HepG2 (cell line): Measurements from ENCODE around the gene BCL11B. TPM values are rescaled to one million over a fixed set of nuclear protein-coding genes. Genes with fewer than 3 reads are reported as not detected.

Experiments
- ATAC-seq: fragments of 200-7000 bp; cut with Tn5 transposase; 3 replicates; pipeline ENCODE4 v1.9.1; 2020; ENCODE audit warnings: mild to moderate bottlenecking, moderate library complexity
- BruUV-seq: library from RNA; stranded (reverse); fragments of 400-500 nt; replicated peaks from 2 replicates; lab custom pipeline; 2021; lab: Mats Ljungman, UMichigan
- CTCF ChIA-PET: fragments of 300-600 bp; formaldehyde crosslinking; extraction: SDS; loops from one replicate; lab custom pipeline; 2021; ENCODE audit warnings: low total read pairs, inconsistent platforms, low intra/inter-chr PET ratio; lab: Yijun Ruan, JAX
- POLR2A ChIA-PET: fragments of 350-600 bp; sonication (Branson Sonifier 250); formaldehyde crosslinking; loops from one replicate; lab custom pipeline; 2020; ENCODE audit warnings: antibody characterized with exemption, inconsistent platforms; lab: Yijun Ruan, JAX
- DNase-seq: peaks from one replicate; pipeline ENCODE4 v3.0.0-alpha.2; 2015; ENCODE audit warnings: low spot score
- FAIRE-seq: peaks from 3 replicates; lab custom pipeline; 2011; peaks lifted over from hg19 to GRCh38; lab: Jason Lieb, UNC
- H2AFZ ChIP-seq: one replicate; pipeline ENCODE4 v1.6.1; 2011; ENCODE audit warnings: low read length, inconsistent platforms
- H3K27ac ChIP-seq: fragments of 300-600 bp; 3 replicates; pipeline ENCODE4 v1.8.0; 2011; ENCODE audit warnings: mixed run types, mild to moderate bottlenecking, mixed read lengths, low read length, inconsistent platforms; ENCODE audit not compliant: insufficient read depth; ENCODE audit errors: extremely low read length
- H3K27me3 ChIP-seq, 2 experiments: fragments of 200-600 bp in 1 of 2; 2 replicates in 1 of 2; 3 replicates in 1 of 2; pipeline versions ENCODE4 v1.6.0 to v1.8.0; 2011; ENCODE audit warnings: low read length in 2 of 2, mild to moderate bottlenecking in 2 of 2, moderate library complexity in 2 of 2, inconsistent platforms in 1 of 2; ENCODE audit not compliant: insufficient read depth in 2 of 2, control insufficient read depth in 1 of 2
- H3K36me3 ChIP-seq, 2 experiments: fragments of 200-600 bp in 1 of 2; replicated peaks in 1 of 2; 2 replicates in 1 of 2; 3 replicates in 1 of 2; pipeline versions ENCODE4 v1.5.1 to v1.8.0; 2011; ENCODE audit warnings: low read length in 2 of 2, inconsistent platforms in 1 of 2; ENCODE audit not compliant: insufficient read depth in 2 of 2, control insufficient read depth in 1 of 2
- H3K4me1 ChIP-seq: 2 replicates; pipeline ENCODE4 v1.5.1; 2012; ENCODE audit warnings: low read length, inconsistent platforms; ENCODE audit not compliant: insufficient read depth
- H3K4me2 ChIP-seq: 2 replicates; pipeline ENCODE4 v1.6.0; 2011; ENCODE audit warnings: low read depth, low read length, inconsistent platforms
- H3K4me3 ChIP-seq, 3 experiments: fragments of 200-600 bp in 1 of 3; sonication (generic), shearing (Covaris generic) in 1 of 3; replicated peaks in 1 of 3; 2 replicates each; pipeline ENCODE4 v1.5.1; 2011 to 2016; ENCODE audit warnings: low read length in 3 of 3, inconsistent platforms in 2 of 3, low read depth in 2 of 3, mild to moderate bottlenecking in 2 of 3, control low read depth in 1 of 3, mixed read lengths in 1 of 3; ENCODE audit not compliant: insufficient read depth in 1 of 3
- H3K79me2 ChIP-seq: one replicate; pipeline ENCODE4 v1.6.1; 2011; ENCODE audit warnings: low read length, inconsistent platforms; ENCODE audit not compliant: insufficient read depth
- H3K9ac ChIP-seq: 2 replicates; pipeline ENCODE4 v1.6.0; 2011; ENCODE audit warnings: mild to moderate bottlenecking, low read depth, low read length, inconsistent platforms; ENCODE audit not compliant: insufficient read depth
- H3K9me3 ChIP-seq: 2 replicates; pipeline ENCODE4 v1.5.1; 2012; ENCODE audit warnings: mild to moderate bottlenecking, low read length
- H4K20me1 ChIP-seq: 2 replicates; pipeline ENCODE4 v1.6.0; 2011; ENCODE audit warnings: inconsistent platforms, mild to moderate bottlenecking, low read length, moderate library complexity; ENCODE audit not compliant: insufficient read depth
- HNRNPH1 ChIP-seq: fragments of 200-400 bp; formaldehyde crosslinking; optimal IDR thresholded peaks from 2 replicates; pipeline ENCODE3; 2017; ENCODE audit warnings: mild to moderate bottlenecking, low read depth, low read length
- MED8 ChIP-seq: sonication (generic); formaldehyde crosslinking; IDR thresholded peaks from 2 replicates; pipeline ENCODE4 v1.8.1; 2023; ENCODE audit warnings: mild to moderate bottlenecking, missing genetic modification reagents; ENCODE audit not compliant: insufficient replicate concordance
- PLSCR1 ChIP-seq: sonication (generic); formaldehyde crosslinking; IDR thresholded peaks from 2 replicates; pipeline ENCODE4 v1.5.0; 2020; ENCODE audit warnings: missing genetic modification reagents, mild to moderate bottlenecking, borderline replicate concordance
- REXO4 ChIP-seq: sonication (generic); formaldehyde crosslinking; IDR thresholded peaks from 2 replicates; pipeline ENCODE4 v1.8.0; 2022; ENCODE audit warnings: missing genetic modification reagents, mild to moderate bottlenecking, borderline replicate concordance
- SIN3A ChIP-seq: IDR thresholded peaks from 2 replicates; pipeline ENCODE4 v1.6.1; 2011; ENCODE audit warnings: low read depth, mild to moderate bottlenecking, control low read depth, low read length, borderline replicate concordance
- SP140L ChIP-seq: sonication (generic); formaldehyde crosslinking; IDR thresholded peaks from 2 replicates; pipeline ENCODE4 v1.4.0; 2020; ENCODE audit warnings: missing genetic modification reagents, borderline replicate concordance
- ZBTB26 ChIP-seq: IDR thresholded peaks from 2 replicates; pipeline ENCODE4 v1.6.1; 2016; ENCODE audit warnings: missing compliant biosample characterization, missing genetic modification reagents, borderline replicate concordance
- ZKSCAN1 ChIP-seq: fragments of 150-350 bp; IDR thresholded peaks from 2 replicates; pipeline ENCODE4 v1.6.1; 2014; ENCODE audit warnings: low read length
- ZNF407 ChIP-seq: sonication (generic); formaldehyde crosslinking; IDR thresholded peaks from one replicate; pipeline ENCODE4 v1.5.1; 2020; ENCODE audit warnings: mild to moderate bottlenecking, missing genetic modification reagents; ENCODE audit errors: not compliant biosample characterization
- ZNF569 ChIP-seq: sonication (generic); formaldehyde crosslinking; IDR thresholded peaks from 2 replicates; pipeline ENCODE4 v1.5.0; 2020; ENCODE audit warnings: mild to moderate bottlenecking, missing genetic modification reagents, moderate library complexity, borderline replicate concordance
- WGBS: methylation state at CpG from one replicate; pipeline ENCODE4 v1.1.6; 2017; ENCODE audit warnings: low lambda C conversion rate; 5-methylcytosine and 5-hydroxymethylcytosine counted together
- in situ Hi-C: cut with HindIII; loops from 2 replicates; pipeline ENCODE4 v1.10.0; 2017; ENCODE audit warnings: low pct_unique_long_range_greater_than_20kb; ENCODE audit not compliant: extremely low pct_ligation_motif_present
- intact Hi-C: fragments of 100-400 bp; cut with micrococcal nuclease; formaldehyde crosslinking; loops from one replicate; pipeline ENCODE4 v1.10.0; 2022; ENCODE audit not compliant: unreplicated experiment
- polyA plus RNA-seq, 8 experiments: library from polyadenylated mRNA; depleted of rRNA in 3 of 8; stranded (reverse) in 7 of 8; unstranded in 1 of 8; fragments of >200 nt; fragmentation: Illumina TruSeq in 4 of 8; extraction: Trizol in 4 of 8; gene quantifications; 2 replicates each; pipeline versions ENCODE4 v1.2.1 to v1.2.3, GENCODE V29; 2011 to 2016; ENCODE audit warnings: low read depth in 4 of 8, missing spikeins in 1 of 8, mixed read lengths in 1 of 8; ENCODE audit not compliant: insufficient read depth in 1 of 8
- total RNA-seq, 5 experiments: library from RNA; depleted of rRNA; stranded (reverse); fragments of >200 nt; fragmentation: Illumina TruSeq; extraction: Trizol; gene quantifications; 2 replicates each; pipeline ENCODE4 v1.2.3, GENCODE V29; 2016; ENCODE audit warnings: low read depth in 1 of 5
- TF ChIP-seq, protein P1 (sequence below): sonication (generic); formaldehyde crosslinking; IDR thresholded peaks from 2 replicates; pipeline ENCODE4 v1.5.1; 2020; ENCODE audit warnings: missing genetic modification reagents, mild to moderate bottlenecking, borderline replicate concordance

Gene BCL11B
- total and polyA plus RNA-seq, 2 of the 13 experiments (the other 11 are each of a cell fraction or from before 2014, with no cell fraction given) = not detected

DNA sequence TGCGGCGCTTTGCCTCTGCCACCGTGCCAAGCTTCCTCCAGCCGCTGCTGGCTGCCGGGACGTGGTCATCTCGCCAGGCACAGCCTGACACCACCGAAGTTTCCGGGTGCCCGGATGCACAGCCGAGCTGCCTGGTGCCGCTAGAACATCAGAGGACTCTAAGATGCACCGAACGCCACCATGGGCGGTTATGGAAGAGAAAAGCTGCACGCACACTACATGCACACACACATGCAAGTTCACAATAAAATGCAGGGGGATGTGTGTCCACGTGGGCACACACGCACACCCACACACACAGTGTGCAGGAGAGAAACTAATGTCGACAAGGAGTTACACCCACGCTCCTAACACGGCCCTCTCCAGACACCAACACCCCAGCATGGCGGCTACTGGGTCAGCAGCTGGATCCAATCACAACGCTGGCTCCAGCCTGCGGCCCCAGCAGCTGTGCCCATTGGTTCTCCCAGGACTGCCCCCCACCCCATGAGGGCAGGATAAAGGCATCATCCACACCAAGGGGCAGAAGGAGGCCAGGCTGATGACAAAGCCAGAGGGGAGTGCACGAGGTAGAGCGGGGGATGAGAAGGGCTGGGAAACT, 82.7 kb downstream of the BCL11B start:
- FAIRE-seq (no peak), DNase-seq (no peak), ATAC-seq (no peak)
- WGBS = 33% methylated on average over 17 of the region's 26 CpGs
- Histone ChIP-seq H3K36me3 (no peaks in the 10 kb centered on the region), H2AFZ (no peak overlapping the region), H4K20me1 (no peaks in the 10 kb centered on the region), H3K9me3 (no peaks in the 10 kb centered on the region), H3K4me1 (0 out of 2 replicates have a peak, but pooled peaks cover 10% of the 10 kb centered on the region), H3K27ac (no peak overlapping the region), H3K27me3 (peaks cover 6 to 68% of the 10 kb centered on the region in 2 experiments), H3K9ac (no peak overlapping the region), H3K79me2 (no peaks in the 10 kb centered on the region), H3K4me2 (no peak overlapping the region), H3K4me3 (no peak overlapping the region)
- in situ Hi-C loops (no loop called here), intact Hi-C loops (no loop called here)
- no TSS peak for BruUV-seq
- POLR2A ChIA-PET = no interaction called here
- CTCF ChIA-PET = no interaction called here
- no peak for TF ChIP-seq ZKSCAN1
- TF ChIP-seq ZNF407 = no peak
- no peak for TF ChIP-seq SIN3A
- TF ChIP-seq ZBTB26 (CRISPR knock-in tag) = no peak
- TF ChIP-seq MED8 (CRISPR knock-in tag) = no peak
- no peak for TF ChIP-seq SP140L
- no peak for TF ChIP-seq REXO4
- TF ChIP-seq ZNF569 (CRISPR knock-in tag) = no peak
- TF ChIP-seq HNRNPH1 = no peak
- TF ChIP-seq, protein P1, sequence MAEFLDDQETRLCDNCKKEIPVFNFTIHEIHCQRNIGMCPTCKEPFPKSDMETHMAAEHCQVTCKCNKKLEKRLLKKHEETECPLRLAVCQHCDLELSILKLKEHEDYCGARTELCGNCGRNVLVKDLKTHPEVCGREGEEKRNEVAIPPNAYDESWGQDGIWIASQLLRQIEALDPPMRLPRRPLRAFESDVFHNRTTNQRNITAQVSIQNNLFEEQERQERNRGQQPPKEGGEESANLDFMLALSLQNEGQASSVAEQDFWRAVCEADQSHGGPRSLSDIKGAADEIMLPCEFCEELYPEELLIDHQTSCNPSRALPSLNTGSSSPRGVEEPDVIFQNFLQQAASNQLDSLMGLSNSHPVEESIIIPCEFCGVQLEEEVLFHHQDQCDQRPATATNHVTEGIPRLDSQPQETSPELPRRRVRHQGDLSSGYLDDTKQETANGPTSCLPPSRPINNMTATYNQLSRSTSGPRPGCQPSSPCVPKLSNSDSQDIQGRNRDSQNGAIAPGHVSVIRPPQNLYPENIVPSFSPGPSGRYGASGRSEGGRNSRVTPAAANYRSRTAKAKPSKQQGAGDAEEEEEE (CRISPR knock-in tag) = no peak
- no peak for TF ChIP-seq PLSCR1
